Calu3 (cell line): Measurements from ENCODE around the gene CADM3. TPM values are rescaled to one million over a fixed set of nuclear protein-coding genes. Genes with fewer than 3 reads are reported as not detected.
A peak's percentile ranks its signal among the peaks of the same experiment; 100 is the strongest.

Source experiments
- Bru-seq: library from RNA; stranded (reverse); fragments of 400-500 nt; gene quantifications from one replicate; lab custom pipeline; 2021; lab: Mats Ljungman, UMichigan
- BruChase-seq, 2 experiments: library from RNA; stranded (reverse); fragments of 400-500 nt; gene quantifications; one replicate each; lab custom pipeline; 2021; lab: Mats Ljungman, UMichigan
- BruUV-seq: library from RNA; stranded (reverse); fragments of 400-500 nt; replicated peaks from 2 replicates; lab custom pipeline; 2021; lab: Mats Ljungman, UMichigan
- CTCF ChIA-PET: fragments of 300-600 bp; sonication (Branson Sonifier 250); formaldehyde crosslinking; loops from one replicate; lab custom pipeline; 2022; ENCODE audit warnings: antibody characterized with exemption; lab: Charles Lee
- DNase-seq: peaks from one replicate; pipeline ENCODE4 v3.0.0; 2022
- H3K27ac Mint-ChIP-seq: one replicate; pipeline ENCODE4 v1.8.0; 2022; ENCODE audit warnings: mixed read lengths; ENCODE audit not compliant: unreplicated experiment
- H3K27me3 Mint-ChIP-seq: one replicate; pipeline ENCODE4 v1.8.0; 2022; ENCODE audit warnings: mixed read lengths; ENCODE audit not compliant: unreplicated experiment
- H3K36me3 Mint-ChIP-seq: one replicate; pipeline ENCODE4 v1.8.0; 2022; ENCODE audit warnings: mild to moderate bottlenecking, moderate library complexity, mixed read lengths; ENCODE audit not compliant: insufficient read depth, unreplicated experiment
- H3K4me1 Mint-ChIP-seq: one replicate; pipeline ENCODE4 v1.8.0; 2022; ENCODE audit warnings: mild to moderate bottlenecking, low read depth, mixed read lengths; ENCODE audit not compliant: unreplicated experiment
- H3K4me3 Mint-ChIP-seq: one replicate; pipeline ENCODE4 v1.8.0; 2022; ENCODE audit warnings: mild to moderate bottlenecking, low read depth, moderate library complexity, mixed read lengths; ENCODE audit not compliant: unreplicated experiment
- H3K9me3 Mint-ChIP-seq: one replicate; pipeline ENCODE4 v1.8.0; 2022; ENCODE audit warnings: low read depth, mixed read lengths; ENCODE audit not compliant: unreplicated experiment
- intact Hi-C: fragments of 100-400 bp; cut with micrococcal nuclease; formaldehyde crosslinking; loops from one replicate; pipeline ENCODE4 v1.10.0; 2022; ENCODE audit not compliant: unreplicated experiment
- long read RNA-seq: library from polyadenylated mRNA; stranded (forward); transcript quantifications from one replicate; pipeline ENCODE4 v2.0.0, GENCODE V29; 2022
- total RNA-seq: library from RNA; stranded (reverse); gene quantifications from 2 replicates; pipeline ENCODE4 v1.2.3, GENCODE V29; 2022
- TF ChIP-seq, protein P1 (sequence below): fragments of 200-600 bp; IDR thresholded peaks from one replicate; pipeline ENCODE4 v1.8.0; 2022; ENCODE audit warnings: antibody characterized with exemption; ENCODE audit not compliant: unreplicated experiment

Gene CADM3, protein sequence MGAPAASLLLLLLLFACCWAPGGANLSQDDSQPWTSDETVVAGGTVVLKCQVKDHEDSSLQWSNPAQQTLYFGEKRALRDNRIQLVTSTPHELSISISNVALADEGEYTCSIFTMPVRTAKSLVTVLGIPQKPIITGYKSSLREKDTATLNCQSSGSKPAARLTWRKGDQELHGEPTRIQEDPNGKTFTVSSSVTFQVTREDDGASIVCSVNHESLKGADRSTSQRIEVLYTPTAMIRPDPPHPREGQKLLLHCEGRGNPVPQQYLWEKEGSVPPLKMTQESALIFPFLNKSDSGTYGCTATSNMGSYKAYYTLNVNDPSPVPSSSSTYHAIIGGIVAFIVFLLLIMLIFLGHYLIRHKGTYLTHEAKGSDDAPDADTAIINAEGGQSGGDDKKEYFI
- total RNA-seq, result not detected in 2 replicates
- Bru-seq, nascent RNA, result not detected
- not detected for BruChase-seq, experiment 1, labeled RNA remaining after a 6-hour chase
- percentile 3 among the genes with signal in this experiment for BruChase-seq, experiment 2, labeled RNA remaining after a 2-hour chase
- long read RNA-seq, result 0 reads

DNA sequence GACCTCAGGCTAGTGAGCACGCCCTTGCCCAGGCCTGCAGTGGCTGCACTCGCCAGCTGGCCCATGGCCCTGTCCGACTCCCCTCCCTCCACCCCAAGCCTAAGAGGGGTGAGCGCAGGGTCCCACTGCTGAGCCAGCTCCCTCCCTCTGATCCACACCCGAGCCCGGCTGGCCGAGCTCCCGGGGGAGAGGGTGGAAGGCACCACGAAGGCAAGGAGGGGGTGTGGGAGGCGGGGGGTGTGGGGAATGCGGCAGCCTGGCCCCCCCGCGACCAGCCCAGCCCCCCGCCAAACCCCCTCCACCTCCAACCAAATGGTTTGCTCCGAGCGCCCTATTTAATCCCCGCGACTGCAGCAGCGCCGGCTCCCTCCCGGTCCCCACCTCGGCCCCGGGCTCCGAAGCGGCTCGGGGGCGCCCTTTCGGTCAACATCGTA is at the start of gene CADM3:
TSS of gene CADM3 (plus strand) at position 362 of the 434 bp plus-strand sequence. CDS start 151 bp downstream, outside the sequence.
- Mint-ChIP-seq H3K27me3 (peaks cover 95% of the 10 kb centered on the region), H3K36me3 (no peaks in the 10 kb centered on the region), H3K27ac (no peak within 1 kb of the TSS), H3K4me1 (no peaks in the 10 kb centered on the region), H3K9me3 (no peaks in the 10 kb centered on the region), H3K4me3 (no peak within 1 kb of the TSS)
- intact Hi-C loops, result no loop called here
- CTCF ChIA-PET, result no interaction called here
- no TSS peak for BruUV-seq
- DNase-seq, result no peak
- TF ChIP-seq, protein P1, sequence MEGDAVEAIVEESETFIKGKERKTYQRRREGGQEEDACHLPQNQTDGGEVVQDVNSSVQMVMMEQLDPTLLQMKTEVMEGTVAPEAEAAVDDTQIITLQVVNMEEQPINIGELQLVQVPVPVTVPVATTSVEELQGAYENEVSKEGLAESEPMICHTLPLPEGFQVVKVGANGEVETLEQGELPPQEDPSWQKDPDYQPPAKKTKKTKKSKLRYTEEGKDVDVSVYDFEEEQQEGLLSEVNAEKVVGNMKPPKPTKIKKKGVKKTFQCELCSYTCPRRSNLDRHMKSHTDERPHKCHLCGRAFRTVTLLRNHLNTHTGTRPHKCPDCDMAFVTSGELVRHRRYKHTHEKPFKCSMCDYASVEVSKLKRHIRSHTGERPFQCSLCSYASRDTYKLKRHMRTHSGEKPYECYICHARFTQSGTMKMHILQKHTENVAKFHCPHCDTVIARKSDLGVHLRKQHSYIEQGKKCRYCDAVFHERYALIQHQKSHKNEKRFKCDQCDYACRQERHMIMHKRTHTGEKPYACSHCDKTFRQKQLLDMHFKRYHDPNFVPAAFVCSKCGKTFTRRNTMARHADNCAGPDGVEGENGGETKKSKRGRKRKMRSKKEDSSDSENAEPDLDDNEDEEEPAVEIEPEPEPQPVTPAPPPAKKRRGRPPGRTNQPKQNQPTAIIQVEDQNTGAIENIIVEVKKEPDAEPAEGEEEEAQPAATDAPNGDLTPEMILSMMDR, result no peak

DNA sequence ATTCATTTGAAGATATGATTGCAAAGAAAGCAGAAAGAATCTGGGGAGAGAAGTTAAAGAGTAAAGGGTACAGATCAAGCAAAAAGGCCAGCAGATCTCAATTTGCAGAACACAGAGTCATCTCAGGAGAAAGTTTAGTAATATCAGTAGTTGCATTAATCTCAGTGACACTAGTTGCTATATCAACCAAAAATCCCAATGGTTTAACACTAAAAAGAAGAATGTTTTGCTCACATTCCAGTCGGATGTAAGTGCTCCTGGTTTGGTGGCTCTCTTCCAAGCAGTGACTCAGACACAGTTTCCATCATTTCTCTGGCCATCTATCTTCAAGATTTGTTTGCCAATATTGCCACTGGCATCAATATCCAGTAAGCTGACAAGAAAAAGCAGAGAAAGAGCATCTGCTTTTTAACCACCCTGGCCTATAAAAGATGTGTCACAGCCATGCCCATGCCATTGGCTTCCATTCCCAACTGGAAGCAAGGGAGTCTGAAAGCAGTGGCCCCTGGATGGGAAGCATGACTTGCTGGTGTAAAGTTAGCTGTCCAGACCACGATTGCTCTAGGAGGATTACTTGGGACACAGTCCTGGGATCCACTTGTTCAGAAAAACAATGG is 49.3 kb upstream of the CADM3 start:
- Mint-ChIP-seq H3K27ac (no peak overlapping the region), H3K4me1 (no peaks in the 10 kb centered on the region), H3K27me3 (peaks cover 68% of the 10 kb centered on the region), H3K36me3 (no peaks in the 10 kb centered on the region), H3K9me3 (no peaks in the 10 kb centered on the region), H3K4me3 (no peak overlapping the region)
- no TSS peak for BruUV-seq
- intact Hi-C loops, result no loop called here
- no peak for DNase-seq
- CTCF ChIA-PET, result no interaction called here
- TF ChIP-seq, protein P1, result no peak

DNA sequence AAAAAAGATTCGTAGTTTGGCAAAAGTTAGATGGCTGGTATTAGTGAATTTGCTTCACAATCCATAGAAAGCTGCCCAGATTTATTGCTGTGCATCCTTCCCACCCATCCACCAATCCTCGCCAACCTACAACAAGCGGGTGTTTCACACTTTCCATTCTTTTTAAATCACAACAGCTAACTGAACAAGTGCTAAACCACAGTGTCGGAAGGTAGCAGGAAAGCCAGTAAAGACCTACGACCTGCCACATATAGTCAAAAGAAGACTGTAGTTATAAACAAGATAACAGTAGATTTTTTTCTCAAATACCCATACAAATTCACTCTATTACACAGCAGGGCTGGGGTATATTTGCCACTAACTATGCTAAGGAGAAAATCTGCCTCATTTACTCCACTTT is 47.8 kb upstream of the CADM3 start:
- Mint-ChIP-seq H3K36me3 (no peaks in the 10 kb centered on the region), H3K9me3 (no peaks in the 10 kb centered on the region), H3K4me1 (no peaks in the 10 kb centered on the region), H3K4me3 (no peak overlapping the region), H3K27me3 (peaks cover 63% of the 10 kb centered on the region), H3K27ac (no peak overlapping the region)
- no peak for DNase-seq
- BruUV-seq, result no TSS peak
- intact Hi-C loops, result no loop called here
- CTCF ChIA-PET, result no interaction called here
- TF ChIP-seq, protein P1, result no peak

DNA sequence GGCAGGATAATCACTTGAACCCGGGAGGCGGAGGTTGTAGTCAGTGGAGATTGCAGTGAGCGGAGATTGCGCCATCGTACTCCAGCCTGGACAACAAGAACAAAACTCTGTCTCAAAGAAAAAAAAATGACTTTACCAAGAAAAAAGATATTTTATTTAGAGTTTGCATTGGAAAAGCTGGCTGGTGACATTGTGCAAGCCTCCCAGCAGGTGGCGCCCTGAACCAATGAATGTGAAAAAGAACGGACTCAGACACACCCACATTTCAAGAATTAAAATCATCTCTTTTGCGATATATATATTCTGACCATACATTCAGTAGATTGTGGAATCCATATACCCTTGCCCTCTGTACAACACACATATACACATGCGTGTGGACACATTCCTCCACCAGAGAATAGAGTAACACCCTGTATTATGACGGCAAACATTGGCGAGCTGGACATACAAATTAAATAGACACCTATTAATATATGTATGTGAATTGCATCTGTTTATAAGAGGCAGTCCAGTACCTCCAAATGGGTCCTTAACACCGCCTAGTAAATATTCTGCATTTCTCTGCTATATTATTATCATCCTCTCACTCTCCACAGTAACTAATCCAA is 39.0 kb upstream of the CADM3 start:
- no TSS peak for BruUV-seq
- Mint-ChIP-seq H3K4me1 (no peaks in the 10 kb centered on the region), H3K27me3 (no peaks in the 10 kb centered on the region), H3K27ac (no peak overlapping the region), H3K9me3 (no peaks in the 10 kb centered on the region), H3K36me3 (no peaks in the 10 kb centered on the region), H3K4me3 (no peak overlapping the region)
- TF ChIP-seq, protein P1, result peak; percentile 89
- CTCF ChIA-PET, result interaction anchor here (0.7 to 2.8 kb wide), 11 partner anchors 10 to 1276 kb away, joined by 3 to 16 read pairs (median 6); no protein-coding TSS in a partner anchor
- intact Hi-C loops, result loop anchor here (1.0 to 10.0 kb wide), 5 partner anchors 66 to 1155 kb away; partner anchors contain the start of gene PEX19
- peak; percentile 85 for DNase-seq
